Cardiac septum (tissue), 1 donor: Measurements from ENCODE around the gene IL19. TPM values are rescaled to one million over a fixed set of nuclear protein-coding genes. Genes with fewer than 3 reads are reported as not detected.

Experiments used
- DNase-seq: peaks from one replicate; pipeline ENCODE4 v3.0.0-alpha.2; 2020; ENCODE audit warnings: low spot score
- intact Hi-C: fragments of 100-400 bp; cut with DNase I; formaldehyde crosslinking; loops from one replicate; pipeline ENCODE4 v1.14.0; 2022
- total RNA-seq: library from RNA; stranded (reverse); fragmentation: NEBNext Ultra II Directional; extraction: Animal tissue kit (Norgen Biotek cat#: 25700); gene quantifications from one replicate; pipeline ENCODE4 v1.2.1, GENCODE V29; 2021
- donor health status: DM: no; HTN: no; CAD: no.

The IL19 gene
- total RNA-seq, 1 donor from 2014 or later = not detected

GRCh38 chr1:206873603-206874188 is 103.1 kb downstream of the IL19 start:
- intact Hi-C loops = no loop called here
- no peak for DNase-seq

- intact Hi-C loops = no loop called here
- DNase-seq = no peak
These were observed 105.3 kb downstream of the IL19 start for GRCh38 chr1:206875752-206876377.

DNA sequence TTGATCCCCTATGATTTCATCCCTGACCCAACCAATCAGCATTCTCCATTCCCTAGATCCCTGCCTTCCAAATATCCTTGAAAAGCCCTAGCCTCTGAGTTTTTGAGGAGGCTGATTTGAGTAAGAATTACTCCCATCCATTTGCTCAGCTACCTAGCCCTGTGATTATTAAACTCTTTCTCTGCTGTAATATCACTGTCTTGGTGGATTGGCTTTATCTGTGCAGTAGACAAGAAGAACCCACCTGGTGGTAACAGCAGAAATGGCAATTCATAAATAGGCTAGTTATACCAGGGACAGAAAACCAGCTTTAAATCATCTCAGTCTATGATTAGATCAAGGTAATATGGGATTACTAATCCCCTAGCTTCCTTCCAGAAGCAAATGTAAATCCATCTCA is 107.9 kb downstream of the IL19 start:
- DNase-seq = no peak
- intact Hi-C loops = no loop called here

DNA sequence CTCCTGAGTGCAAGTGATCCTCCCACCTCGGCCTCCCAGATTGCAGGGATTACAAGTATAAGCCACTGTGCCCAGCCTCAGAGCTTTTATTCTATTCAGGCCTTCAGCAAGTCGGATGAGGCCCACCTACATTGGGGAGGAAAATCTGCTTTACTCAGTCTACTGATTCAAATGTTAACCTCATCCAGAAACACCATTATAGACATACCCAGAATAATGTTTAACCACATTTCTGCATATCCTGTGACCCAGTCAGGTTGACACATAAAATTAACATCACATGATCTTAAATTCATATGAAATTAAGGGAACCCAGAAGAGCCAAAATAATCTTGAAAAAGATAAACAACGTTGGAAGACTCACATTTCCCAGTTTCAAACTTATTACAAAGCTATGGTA is 109.7 kb downstream of the IL19 start:
- DNase-seq = no peak
- intact Hi-C loops = no loop called here

GRCh38 chr1:206882555-206882954 is 112.0 kb downstream of the IL19 start:
- intact Hi-C loops = no loop called here
- DNase-seq = no peak

GRCh38 chr1:206883160-206883559 is 112.6 kb downstream of the IL19 start:
- intact Hi-C loops = no loop called here
- no peak for DNase-seq

GRCh38 chr1:206883876-206884275 is 113.3 kb downstream of the IL19 start:
- intact Hi-C loops = no loop called here
- no peak for DNase-seq

DNA sequence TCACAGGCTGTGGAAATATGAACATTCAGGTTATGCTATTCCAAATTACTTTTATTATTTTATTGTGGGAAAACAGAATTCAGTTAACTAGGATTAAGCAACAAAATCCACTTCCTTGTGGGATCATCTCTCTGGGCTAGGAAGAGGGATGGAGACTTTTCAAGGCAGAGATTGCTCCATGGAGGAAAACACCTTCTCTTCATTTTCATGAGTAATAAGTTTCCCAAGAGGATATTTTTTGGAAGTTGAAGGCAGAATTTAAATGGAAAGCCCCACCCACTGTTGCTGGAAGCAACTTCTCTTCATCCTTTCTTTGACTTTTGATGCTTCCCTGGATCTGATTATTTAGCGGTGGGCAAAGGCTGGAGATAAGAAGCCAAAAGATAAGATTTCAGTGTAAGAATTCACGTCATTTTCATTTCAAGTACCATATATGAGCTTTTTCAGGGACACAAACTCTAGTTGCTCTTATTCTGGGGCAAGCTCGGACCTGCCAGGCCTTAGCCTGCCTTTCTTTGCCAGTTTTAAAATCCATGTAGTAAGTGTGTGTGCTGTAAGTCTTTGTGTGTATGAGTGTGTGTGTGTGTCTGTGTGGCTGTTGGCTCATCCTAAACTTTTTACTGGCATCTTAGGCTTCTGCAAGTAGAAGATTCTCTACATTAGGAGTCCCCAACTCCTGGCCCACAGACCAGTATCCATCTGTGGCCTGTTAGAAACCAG is 114.9 kb downstream of the IL19 start:
- DNase-seq = no peak
- intact Hi-C loops = no loop called here

DNA sequence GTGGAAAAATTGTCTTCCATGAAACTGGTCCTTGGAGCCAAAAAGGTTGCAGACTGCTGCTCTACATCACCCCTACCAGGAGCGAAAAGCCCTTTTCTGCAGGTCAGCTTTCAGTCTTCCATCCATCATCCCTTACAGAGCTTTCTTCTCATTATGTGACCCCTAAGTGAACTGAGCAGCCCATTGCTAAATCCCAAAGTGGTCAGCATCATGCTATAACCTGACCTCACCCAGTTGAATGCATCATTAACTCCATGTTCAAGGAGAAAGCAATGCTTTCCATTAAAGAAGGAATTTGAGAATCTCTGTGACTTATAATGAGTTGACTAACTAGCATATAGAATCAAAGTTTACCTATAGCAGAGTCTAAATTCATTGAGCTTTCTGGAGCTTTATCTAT is 116.3 kb downstream of the IL19 start:
- intact Hi-C loops = no loop called here
- DNase-seq = no peak

DNA sequence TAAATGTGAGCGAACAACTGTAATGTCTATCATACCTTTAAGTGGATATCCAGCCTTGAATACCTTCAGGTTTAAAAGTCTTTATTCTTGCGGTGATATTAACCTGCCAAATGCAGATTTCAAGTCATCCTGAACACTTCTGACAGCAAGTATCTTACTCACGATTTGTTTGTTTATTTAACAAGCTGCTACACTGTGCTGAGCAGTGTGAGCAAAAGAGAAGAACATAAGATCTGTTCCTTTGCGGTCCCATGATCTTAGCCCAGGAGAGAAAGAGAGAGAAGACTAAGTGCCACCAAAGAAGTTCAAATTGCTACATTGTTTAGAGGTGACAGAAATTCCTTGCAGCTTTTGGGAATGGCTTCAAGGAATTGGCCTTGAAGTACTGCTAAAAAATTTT is 117.1 kb downstream of the IL19 start:
- no peak for DNase-seq
- intact Hi-C loops = no loop called here

DNA sequence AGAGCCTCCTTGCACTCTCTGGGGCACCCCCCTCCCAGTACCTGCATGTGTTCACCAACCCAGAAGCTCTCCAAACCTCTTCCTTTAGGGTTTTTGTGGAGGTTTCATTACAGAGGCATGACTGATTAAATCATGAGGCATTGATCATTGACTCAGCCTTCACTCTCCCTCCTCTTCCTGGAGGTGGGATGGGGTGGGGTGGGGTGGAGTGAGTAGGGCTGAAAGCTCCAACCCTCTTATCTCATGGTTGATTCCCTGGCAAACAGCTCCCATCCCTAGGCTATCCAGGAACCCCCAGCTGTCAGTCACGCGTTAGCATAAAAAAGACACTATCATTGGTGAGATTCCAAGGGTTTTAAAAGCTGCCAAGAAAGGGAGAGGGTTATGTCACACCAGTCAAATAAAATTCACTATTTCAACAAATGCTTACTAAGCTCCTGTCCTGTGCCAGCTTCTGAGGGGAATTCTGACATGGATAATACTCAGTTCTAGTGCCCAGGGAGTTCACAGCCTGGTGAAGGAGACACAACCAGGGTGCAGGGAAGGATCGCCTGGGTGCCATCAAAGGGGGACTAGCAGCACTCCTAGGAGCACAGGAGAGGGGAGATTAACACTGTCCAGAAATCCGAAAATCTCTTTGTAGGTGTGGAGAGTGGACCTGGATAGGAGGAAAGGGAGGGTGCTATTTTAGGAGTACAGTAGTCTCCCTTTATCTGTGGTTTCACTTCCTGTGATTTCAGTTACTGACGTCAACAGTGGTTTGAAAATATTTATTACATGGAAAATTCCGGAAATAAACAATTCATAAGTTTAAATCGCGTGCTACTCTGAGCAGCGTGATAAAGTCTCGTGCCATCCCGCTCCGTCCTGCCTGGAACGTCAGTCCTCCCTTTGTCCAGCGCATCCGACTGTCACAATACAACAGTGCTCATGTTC is 119.8 kb downstream of the IL19 start:
- intact Hi-C loops = no loop called here
- DNase-seq = no peak

DNA sequence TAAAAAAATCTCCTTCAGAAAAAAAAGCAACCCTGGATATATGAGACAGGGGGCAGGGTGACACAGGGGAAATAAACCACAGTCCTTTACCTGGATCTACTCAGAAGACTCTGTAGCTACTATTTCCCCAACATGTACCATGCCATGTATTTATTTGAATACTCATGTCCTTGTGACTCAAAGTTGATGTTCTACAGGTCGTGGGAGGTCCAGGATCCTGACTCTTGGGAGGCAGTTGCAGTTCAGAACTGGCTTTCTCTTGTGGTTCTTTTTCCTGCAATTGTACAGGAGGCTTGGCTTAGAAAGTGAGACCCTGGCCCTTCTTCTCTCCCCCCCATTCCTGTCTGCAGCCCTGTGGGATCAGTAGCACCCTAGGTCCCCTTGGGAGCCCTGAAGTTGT is 120.8 kb downstream of the IL19 start:
- DNase-seq = no peak
- intact Hi-C loops = no loop called here

Other genes starting within 250 kb of the IL19 start
- gene EIF2D, start 158.3 kb upstream of the IL19 start, total RNA-seq = 27.8 TPM
- 11.3 TPM for gene DYRK3, start 135.2 kb upstream of the IL19 start, total RNA-seq
- 242 TPM for gene MAPKAPK2, start 85.9 kb upstream of the IL19 start, total RNA-seq
- 0.43 TPM for gene IL10, start 1.7 kb downstream of the IL19 start, total RNA-seq
- not detected for gene IL20, start 94.8 kb downstream of the IL19 start, total RNA-seq
- not detected for gene IL24, start 126.7 kb downstream of the IL19 start, total RNA-seq
- 4.4 TPM for gene FCMR, start 151.2 kb downstream of the IL19 start, total RNA-seq
- 0.22 TPM for gene PIGR, start 175.7 kb downstream of the IL19 start, total RNA-seq
- gene FCAMR, start 199.7 kb downstream of the IL19 start, total RNA-seq = not detected